MM.1S (cell line): ENCODE measurements around the gene RILPL1.

Source experiments
- EZH2 ChIP-seq: fragments of 300-600 bp; sonication (generic); optimal IDR thresholded peaks from 2 replicates; pipeline ENCODE3; 2017; ENCODE audit warnings: low read depth, mild to moderate bottlenecking, antibody characterized with exemption, low read length, mixed read lengths
- TF ChIP-seq, protein P1 (sequence below): fragments of 300-600 bp; sonication (generic); IDR thresholded peaks from 2 replicates; pipeline ENCODE4 v1.5.1; 2016; ENCODE audit warnings: antibody characterized with exemption, low read length, mixed read lengths

DNA sequence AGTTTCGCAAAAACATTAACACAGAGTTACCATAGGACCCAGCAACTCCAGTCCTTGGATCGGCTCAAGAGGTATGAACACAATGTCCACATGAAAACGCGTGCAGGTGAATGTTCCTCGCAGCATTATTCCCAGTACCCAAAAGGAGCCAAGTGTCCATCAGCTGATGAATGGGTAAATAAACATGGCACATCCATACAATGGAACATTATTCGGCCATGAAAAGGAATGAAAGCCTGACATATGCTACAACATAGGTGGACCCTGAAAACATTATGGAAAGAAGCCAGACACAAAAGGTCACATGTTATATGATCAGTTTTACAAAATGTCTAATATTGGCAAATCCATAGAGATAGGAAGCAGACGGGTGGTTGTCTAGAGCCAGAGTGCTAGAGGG lies 9.1 kb downstream of the RILPL1 start:
- no peak for TF ChIP-seq EZH2
- TF ChIP-seq, protein P1, sequence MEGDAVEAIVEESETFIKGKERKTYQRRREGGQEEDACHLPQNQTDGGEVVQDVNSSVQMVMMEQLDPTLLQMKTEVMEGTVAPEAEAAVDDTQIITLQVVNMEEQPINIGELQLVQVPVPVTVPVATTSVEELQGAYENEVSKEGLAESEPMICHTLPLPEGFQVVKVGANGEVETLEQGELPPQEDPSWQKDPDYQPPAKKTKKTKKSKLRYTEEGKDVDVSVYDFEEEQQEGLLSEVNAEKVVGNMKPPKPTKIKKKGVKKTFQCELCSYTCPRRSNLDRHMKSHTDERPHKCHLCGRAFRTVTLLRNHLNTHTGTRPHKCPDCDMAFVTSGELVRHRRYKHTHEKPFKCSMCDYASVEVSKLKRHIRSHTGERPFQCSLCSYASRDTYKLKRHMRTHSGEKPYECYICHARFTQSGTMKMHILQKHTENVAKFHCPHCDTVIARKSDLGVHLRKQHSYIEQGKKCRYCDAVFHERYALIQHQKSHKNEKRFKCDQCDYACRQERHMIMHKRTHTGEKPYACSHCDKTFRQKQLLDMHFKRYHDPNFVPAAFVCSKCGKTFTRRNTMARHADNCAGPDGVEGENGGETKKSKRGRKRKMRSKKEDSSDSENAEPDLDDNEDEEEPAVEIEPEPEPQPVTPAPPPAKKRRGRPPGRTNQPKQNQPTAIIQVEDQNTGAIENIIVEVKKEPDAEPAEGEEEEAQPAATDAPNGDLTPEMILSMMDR, result no peak
